Mammary epithelial cell (primary cell): ENCODE measurements around the gene PPFIBP1.

Experiments used
- EZH2 ChIP-seq: IDR thresholded peaks from 2 replicates; pipeline ENCODE4 v1.6.1; 2012; ENCODE audit warnings: low read length, inconsistent platforms, borderline replicate concordance
- TF ChIP-seq, protein P1 (sequence below), 2 donors: IDR thresholded peaks in 1 of 2; conservative IDR thresholded peaks in 1 of 2; 2 replicates each; pipeline ENCODE4 v1.5.1; 2011 to 2012; ENCODE audit warnings: inconsistent platforms in 2 of 2, low read length in 2 of 2, mild to moderate bottlenecking in 2 of 2, control low read depth in 1 of 2, low read depth in 1 of 2; ENCODE audit not compliant: insufficient read depth in 1 of 2; ENCODE audit errors: extremely low read depth in 1 of 2

DNA sequence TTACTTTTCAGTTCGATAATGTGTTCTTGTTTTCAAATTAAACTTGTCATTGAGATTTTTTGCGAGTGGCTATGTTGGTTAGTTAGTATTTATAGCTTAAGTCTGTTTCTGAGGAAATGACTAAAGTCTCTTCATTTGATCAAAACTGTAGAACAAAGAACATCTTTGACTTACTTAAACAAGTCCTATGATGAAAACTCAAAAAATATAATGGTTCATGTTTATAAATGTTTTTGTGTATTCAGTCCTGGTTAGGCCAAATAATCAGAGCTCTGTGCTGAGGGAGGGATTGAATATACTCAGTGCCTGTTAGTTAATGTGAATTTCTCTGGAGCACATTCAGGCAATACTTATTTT is 51.7 kb downstream of the PPFIBP1 start:
- TF ChIP-seq, protein P1, sequence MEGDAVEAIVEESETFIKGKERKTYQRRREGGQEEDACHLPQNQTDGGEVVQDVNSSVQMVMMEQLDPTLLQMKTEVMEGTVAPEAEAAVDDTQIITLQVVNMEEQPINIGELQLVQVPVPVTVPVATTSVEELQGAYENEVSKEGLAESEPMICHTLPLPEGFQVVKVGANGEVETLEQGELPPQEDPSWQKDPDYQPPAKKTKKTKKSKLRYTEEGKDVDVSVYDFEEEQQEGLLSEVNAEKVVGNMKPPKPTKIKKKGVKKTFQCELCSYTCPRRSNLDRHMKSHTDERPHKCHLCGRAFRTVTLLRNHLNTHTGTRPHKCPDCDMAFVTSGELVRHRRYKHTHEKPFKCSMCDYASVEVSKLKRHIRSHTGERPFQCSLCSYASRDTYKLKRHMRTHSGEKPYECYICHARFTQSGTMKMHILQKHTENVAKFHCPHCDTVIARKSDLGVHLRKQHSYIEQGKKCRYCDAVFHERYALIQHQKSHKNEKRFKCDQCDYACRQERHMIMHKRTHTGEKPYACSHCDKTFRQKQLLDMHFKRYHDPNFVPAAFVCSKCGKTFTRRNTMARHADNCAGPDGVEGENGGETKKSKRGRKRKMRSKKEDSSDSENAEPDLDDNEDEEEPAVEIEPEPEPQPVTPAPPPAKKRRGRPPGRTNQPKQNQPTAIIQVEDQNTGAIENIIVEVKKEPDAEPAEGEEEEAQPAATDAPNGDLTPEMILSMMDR (conservative IDR thresholded peaks at IDR 0.05 in 1 of 2, IDR thresholded peaks at IDR 0.05 in 1 of 2; ENCODE audit: extremely low read depth in 1 of 2, insufficient read depth in 1 of 2, low read depth in 1 of 2, low read length in 2 of 2), result no peak
- TF ChIP-seq EZH2, result no peak
